Calu3 (cell line): ENCODE results near the gene SEC16B. TPM values are rescaled to one million over a fixed set of nuclear protein-coding genes. Genes with fewer than 3 reads are reported as not detected.

ENCODE experiments used
- BruUV-seq: library from RNA; stranded (reverse); fragments of 400-500 nt; replicated peaks from 2 replicates; lab custom pipeline; 2021; lab: Mats Ljungman, UMichigan
- CTCF ChIA-PET: fragments of 300-600 bp; sonication (Branson Sonifier 250); formaldehyde crosslinking; loops from one replicate; lab custom pipeline; 2022; ENCODE audit warnings: antibody characterized with exemption; lab: Charles Lee
- DNase-seq: peaks from one replicate; pipeline ENCODE4 v3.0.0; 2022
- H3K27ac Mint-ChIP-seq: one replicate; pipeline ENCODE4 v1.8.0; 2022; ENCODE audit warnings: mixed read lengths; ENCODE audit not compliant: unreplicated experiment
- H3K27me3 Mint-ChIP-seq: one replicate; pipeline ENCODE4 v1.8.0; 2022; ENCODE audit warnings: mixed read lengths; ENCODE audit not compliant: unreplicated experiment
- H3K36me3 Mint-ChIP-seq: one replicate; pipeline ENCODE4 v1.8.0; 2022; ENCODE audit warnings: mild to moderate bottlenecking, moderate library complexity, mixed read lengths; ENCODE audit not compliant: insufficient read depth, unreplicated experiment
- H3K4me1 Mint-ChIP-seq: one replicate; pipeline ENCODE4 v1.8.0; 2022; ENCODE audit warnings: mild to moderate bottlenecking, low read depth, mixed read lengths; ENCODE audit not compliant: unreplicated experiment
- H3K4me3 Mint-ChIP-seq: one replicate; pipeline ENCODE4 v1.8.0; 2022; ENCODE audit warnings: mild to moderate bottlenecking, low read depth, moderate library complexity, mixed read lengths; ENCODE audit not compliant: unreplicated experiment
- H3K9me3 Mint-ChIP-seq: one replicate; pipeline ENCODE4 v1.8.0; 2022; ENCODE audit warnings: low read depth, mixed read lengths; ENCODE audit not compliant: unreplicated experiment
- intact Hi-C: fragments of 100-400 bp; cut with micrococcal nuclease; formaldehyde crosslinking; loops from one replicate; pipeline ENCODE4 v1.10.0; 2022; ENCODE audit not compliant: unreplicated experiment
- total RNA-seq: library from RNA; stranded (reverse); gene quantifications from 2 replicates; pipeline ENCODE4 v1.2.3, GENCODE V29; 2022
- TF ChIP-seq, protein P1 (sequence below): fragments of 200-600 bp; IDR thresholded peaks from one replicate; pipeline ENCODE4 v1.8.0; 2022; ENCODE audit warnings: antibody characterized with exemption; ENCODE audit not compliant: unreplicated experiment

The SEC16B gene
- total RNA-seq, 1 experiment from 2014 or later = 4.2 TPM

DNA sequence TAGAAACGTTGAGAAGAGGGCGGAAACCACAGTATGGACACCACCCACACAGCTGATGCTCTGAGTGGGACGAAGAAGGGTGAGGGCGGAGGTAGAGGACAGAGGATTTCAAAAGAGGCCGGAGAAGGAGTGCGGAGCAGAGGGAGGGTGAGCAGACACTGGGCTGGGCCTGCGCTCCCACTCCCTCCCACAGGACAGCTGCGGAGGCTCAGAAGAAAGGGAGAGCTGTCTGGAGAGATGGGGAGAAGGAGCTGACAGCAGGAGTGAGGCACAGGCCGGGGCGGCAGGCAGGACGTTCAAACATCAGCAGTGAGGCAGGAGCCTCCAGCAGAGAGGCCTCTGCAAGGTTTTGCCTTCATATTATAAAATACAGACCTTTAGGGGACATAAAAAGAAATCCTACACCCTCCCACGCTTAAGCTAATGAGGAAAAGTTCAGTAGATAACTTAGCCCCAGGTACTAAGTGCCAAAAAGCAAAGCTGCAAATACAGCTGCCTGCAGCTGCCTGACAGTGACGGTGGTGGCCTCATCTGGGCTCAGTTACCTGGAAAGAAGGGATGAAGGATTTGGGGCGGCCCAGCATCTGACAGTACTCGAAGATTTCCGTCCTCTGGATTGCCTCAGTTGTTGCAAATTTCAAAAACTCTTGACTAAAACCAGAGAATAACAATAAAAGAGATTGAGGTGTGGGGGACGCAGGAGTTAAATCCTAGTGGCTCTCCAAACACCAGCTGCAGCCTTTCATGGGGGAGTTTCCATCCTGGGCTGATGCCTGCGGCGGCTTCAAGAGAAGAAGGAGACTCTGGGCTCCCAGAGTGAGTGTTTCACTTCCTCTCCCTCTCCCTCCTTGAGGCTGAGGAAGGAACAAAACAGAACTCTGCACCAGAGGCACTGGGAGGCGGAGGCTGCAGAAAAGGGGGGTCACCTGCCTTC is 25.6 kb downstream of the SEC16B start:
- intact Hi-C loops = no loop called here
- H3K9me3 Mint-ChIP-seq = no peaks in the 10 kb centered on the region
- no peak overlapping the region for H3K4me3 Mint-ChIP-seq
- no peaks in the 10 kb centered on the region for H3K36me3 Mint-ChIP-seq
- no peaks in the 10 kb centered on the region for H3K27me3 Mint-ChIP-seq
- CTCF ChIA-PET = no interaction called here
- no TSS peak for BruUV-seq
- DNase-seq = no peak
- TF ChIP-seq, protein P1, sequence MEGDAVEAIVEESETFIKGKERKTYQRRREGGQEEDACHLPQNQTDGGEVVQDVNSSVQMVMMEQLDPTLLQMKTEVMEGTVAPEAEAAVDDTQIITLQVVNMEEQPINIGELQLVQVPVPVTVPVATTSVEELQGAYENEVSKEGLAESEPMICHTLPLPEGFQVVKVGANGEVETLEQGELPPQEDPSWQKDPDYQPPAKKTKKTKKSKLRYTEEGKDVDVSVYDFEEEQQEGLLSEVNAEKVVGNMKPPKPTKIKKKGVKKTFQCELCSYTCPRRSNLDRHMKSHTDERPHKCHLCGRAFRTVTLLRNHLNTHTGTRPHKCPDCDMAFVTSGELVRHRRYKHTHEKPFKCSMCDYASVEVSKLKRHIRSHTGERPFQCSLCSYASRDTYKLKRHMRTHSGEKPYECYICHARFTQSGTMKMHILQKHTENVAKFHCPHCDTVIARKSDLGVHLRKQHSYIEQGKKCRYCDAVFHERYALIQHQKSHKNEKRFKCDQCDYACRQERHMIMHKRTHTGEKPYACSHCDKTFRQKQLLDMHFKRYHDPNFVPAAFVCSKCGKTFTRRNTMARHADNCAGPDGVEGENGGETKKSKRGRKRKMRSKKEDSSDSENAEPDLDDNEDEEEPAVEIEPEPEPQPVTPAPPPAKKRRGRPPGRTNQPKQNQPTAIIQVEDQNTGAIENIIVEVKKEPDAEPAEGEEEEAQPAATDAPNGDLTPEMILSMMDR = no peak
- H3K4me1 Mint-ChIP-seq = no peaks in the 10 kb centered on the region
- H3K27ac Mint-ChIP-seq = no peak overlapping the region

DNA sequence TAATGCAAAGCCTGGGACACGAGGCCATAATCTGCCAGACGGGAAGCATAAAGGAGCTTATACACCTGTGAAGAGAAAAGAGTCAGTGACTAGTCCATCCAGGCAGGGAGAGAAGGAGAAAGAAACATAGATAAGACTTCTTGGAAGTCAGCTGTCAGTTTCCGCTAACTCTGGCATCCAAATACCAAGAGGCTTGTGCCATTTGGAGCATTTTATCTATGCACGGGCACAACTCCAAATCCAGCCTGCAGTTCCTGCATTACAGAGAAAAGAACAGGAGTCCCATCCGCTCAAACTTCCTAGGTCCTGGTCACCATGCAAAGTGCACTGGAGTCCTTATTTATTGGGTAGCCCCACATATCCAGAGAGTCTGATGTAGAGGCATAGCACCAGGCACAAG is 27.9 kb downstream of the SEC16B start:
- no peaks in the 10 kb centered on the region for H3K9me3 Mint-ChIP-seq
- no peak for DNase-seq
- H3K36me3 Mint-ChIP-seq = no peaks in the 10 kb centered on the region
- H3K4me1 Mint-ChIP-seq = no peaks in the 10 kb centered on the region
- intact Hi-C loops = no loop called here
- H3K4me3 Mint-ChIP-seq = no peak overlapping the region
- no TSS peak for BruUV-seq
- no peak overlapping the region for H3K27ac Mint-ChIP-seq
- TF ChIP-seq, protein P1 = no peak
- H3K27me3 Mint-ChIP-seq = no peaks in the 10 kb centered on the region
- CTCF ChIA-PET = no interaction called here

DNA sequence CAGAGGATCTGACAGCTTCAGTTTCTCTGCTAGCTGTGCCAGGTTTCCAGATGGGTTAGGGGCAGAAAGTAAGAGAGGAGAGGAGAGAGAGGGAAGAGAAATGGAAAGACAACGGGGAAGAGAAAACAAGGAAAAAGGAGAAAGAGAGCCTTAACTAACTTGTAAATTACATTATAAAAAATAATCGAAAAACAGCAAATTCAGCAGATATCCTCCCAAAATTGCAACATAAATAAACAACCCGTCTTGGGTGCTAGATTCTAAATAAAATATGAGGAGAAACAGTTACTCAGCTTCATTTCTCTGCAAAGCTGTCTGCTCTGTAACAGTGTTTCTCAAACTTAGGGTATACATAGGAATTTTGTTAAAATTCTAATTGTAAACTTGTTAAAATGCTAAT is 29.2 kb downstream of the SEC16B start:
- Mint-ChIP-seq H3K27me3 (no peaks in the 10 kb centered on the region), H3K9me3 (no peaks in the 10 kb centered on the region), H3K4me1 (no peaks in the 10 kb centered on the region), H3K27ac (no peak overlapping the region), H3K4me3 (no peak overlapping the region), H3K36me3 (no peaks in the 10 kb centered on the region)
- DNase-seq = no peak
- TF ChIP-seq, protein P1 = no peak
- no TSS peak for BruUV-seq
- CTCF ChIA-PET = no interaction called here
- intact Hi-C loops = no loop called here

DNA sequence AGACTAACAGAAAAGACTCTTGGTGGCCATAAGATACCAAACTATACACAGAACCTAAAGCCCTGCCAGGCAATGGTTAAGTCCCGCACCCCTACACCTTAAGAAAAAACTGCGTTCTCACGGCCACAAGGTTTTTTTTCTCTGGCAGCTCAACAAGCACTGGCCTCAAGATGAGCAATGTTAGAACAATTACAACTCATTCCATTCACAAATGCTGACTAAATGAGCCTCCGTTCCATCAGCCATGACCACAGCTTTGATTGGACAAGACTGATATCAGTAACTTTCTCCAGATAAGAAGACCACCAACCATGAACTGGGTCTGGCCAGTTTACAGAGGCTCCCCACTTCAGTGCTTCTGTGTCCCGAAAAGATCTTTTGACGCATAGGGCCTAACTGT is 31.9 kb downstream of the SEC16B start:
- Mint-ChIP-seq H3K4me1 (no peaks in the 10 kb centered on the region), H3K9me3 (no peaks in the 10 kb centered on the region), H3K27me3 (no peaks in the 10 kb centered on the region), H3K4me3 (no peak overlapping the region), H3K27ac (no peak overlapping the region), H3K36me3 (no peaks in the 10 kb centered on the region)
- no TSS peak for BruUV-seq
- DNase-seq = no peak
- CTCF ChIA-PET = interaction anchor here (1.7 kb wide), 1 partner anchor 8 kb away, joined by 5 read pairs; no protein-coding TSS in a partner anchor
- intact Hi-C loops = no loop called here
- TF ChIP-seq, protein P1 = no peak
